Measurements from ENCODE around the gene MORN5.

Gene MORN5

GRCh38 chr9:122192261-122192875, 32.7 kb downstream of the MORN5 start:
- no peak for DNase-seq (ENCODE audit: extremely low read depth, low read depth)
- TF ChIP-seq CTCF (IDR thresholded peaks at IDR 0.05; ENCODE audit: low read depth, low read length), result no peak

DNA sequence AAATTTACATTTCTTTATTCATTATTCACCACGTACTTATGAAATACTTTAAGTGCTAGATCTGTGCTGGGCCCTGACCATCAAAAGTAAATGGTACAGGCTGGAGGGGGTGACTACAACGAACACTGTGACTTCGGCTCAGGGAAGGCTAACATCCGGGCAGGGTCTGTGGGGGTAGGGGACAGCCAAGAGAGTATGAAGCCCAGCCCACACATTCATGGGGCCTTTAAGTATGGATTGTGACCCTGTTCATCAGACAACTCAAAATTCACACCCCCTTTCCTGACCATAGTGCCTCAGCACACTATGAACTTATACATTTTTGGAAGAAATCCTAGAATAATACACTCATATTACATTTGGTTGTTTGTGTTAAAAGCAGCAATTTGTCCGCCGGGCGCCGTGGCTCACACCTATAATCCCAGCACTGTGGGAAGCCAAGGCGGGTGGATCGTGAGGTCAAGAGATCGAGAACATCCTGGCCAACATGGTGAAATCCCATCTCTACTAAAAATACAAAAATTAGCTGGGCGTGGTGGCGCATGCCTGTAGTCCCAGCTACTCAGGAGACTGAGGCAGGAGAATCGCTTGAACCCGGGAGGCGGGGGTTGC, 33.3 kb downstream of the MORN5 start:
- no peak for TF ChIP-seq CTCF (IDR thresholded peaks at IDR 0.05; ENCODE audit: low read depth, low read length)
- no peak for DNase-seq (ENCODE audit: extremely low read depth, low read depth)

DNA sequence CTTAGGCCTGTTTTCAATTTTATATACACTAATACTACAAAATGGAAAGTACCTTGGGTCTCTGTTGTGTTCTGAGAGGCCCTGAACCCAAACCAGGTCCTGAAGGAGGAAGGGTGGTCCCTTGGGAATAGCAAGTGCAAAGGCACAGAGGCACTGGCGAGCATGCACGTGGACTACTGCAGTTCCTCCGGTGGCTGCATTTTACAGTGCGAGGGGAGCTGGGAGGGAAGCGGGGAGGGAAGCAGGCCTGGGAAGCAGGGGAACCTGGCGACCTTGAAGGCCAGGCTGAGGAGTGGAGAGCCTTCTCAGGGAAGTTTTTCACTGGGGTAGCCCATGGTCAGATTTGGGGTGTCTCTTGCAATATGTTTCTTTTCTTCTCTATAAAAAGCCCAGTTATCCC, 33.9 kb downstream of the MORN5 start:
- TF ChIP-seq CTCF (IDR thresholded peaks at IDR 0.05; ENCODE audit: low read depth, low read length), result no peak
- DNase-seq (ENCODE audit: extremely low read depth, low read depth), result no peak

- no peak for TF ChIP-seq CTCF (IDR thresholded peaks at IDR 0.05; ENCODE audit: low read depth, low read length)
- DNase-seq (ENCODE audit: extremely low read depth, low read depth), result no peak
These were observed 36.2 kb downstream of the MORN5 start for GRCh38 chr9:122195875-122196274.

DNA sequence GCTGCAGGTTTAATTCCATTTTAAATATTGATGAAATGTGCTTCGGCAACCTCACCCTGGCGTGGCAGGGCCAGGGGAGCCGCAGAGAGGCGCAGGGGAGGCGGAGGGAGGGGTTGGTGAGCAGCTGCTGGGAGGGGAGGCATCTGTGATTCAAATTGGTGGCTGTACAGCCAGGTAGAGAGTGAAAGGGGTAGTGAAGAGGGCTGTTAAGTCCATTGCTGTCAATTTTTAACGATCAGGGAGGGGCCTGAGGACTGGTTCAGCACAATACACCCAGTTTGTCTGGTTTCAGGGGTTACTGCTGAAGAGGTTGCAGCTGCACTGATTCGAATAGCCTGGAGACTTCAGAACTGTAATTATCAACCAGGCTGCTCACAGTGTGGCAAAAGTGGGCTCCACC, 37.7 kb downstream of the MORN5 start:
- TF ChIP-seq CTCF (IDR thresholded peaks at IDR 0.05; ENCODE audit: low read depth, low read length), result no peak
- DNase-seq (ENCODE audit: extremely low read depth, low read depth), result no peak

GRCh38 chr9:122197882-122198281, 38.2 kb downstream of the MORN5 start:
- TF ChIP-seq CTCF (IDR thresholded peaks at IDR 0.05; ENCODE audit: low read depth, low read length), result no peak

GRCh38 chr9:122200960-122201595, 41.4 kb downstream of the MORN5 start:
- no peak; the same call in 1 of the 2 replicates for TF ChIP-seq CTCF (IDR thresholded peaks at IDR 0.05; ENCODE audit: low read depth, low read length)
- no peak for DNase-seq (ENCODE audit: extremely low read depth, low read depth)

More at GRCh38 chr9:122197882-122198281, 38.2 kb downstream of the MORN5 start:
- no peak for DNase-seq (ENCODE audit: extremely low read depth, low read depth)

Measured in AG09319 (cell line).